ENCODE data around the gene CDH22.

GRCh38 chr20:46216770-46217464 lies 91.4 kb downstream of the CDH22 start:
- no peak for TF ChIP-seq YY1 (IDR thresholded peaks at IDR 0.05; ENCODE audit: low read depth)
- no peak for TF ChIP-seq CREB1 (IDR thresholded peaks at IDR 0.05; ENCODE audit: low read depth)
- TF ChIP-seq FOXM1 (IDR thresholded peaks at IDR 0.05; ENCODE audit: borderline replicate concordance, low read depth): no peak
- no peak for TF ChIP-seq NFIC (IDR thresholded peaks at IDR 0.05)
- no peak for TF ChIP-seq EP300 (IDR thresholded peaks at IDR 0.05; ENCODE audit: borderline replicate concordance)
- no peak for TF ChIP-seq TAF1 (IDR thresholded peaks at IDR 0.05; ENCODE audit: low read depth)
- TF ChIP-seq TCF12 (IDR thresholded peaks at IDR 0.05; ENCODE audit: low read depth): no peak
- TF ChIP-seq REST (IDR thresholded peaks at IDR 0.05; ENCODE audit: low read depth): no peak
- TF ChIP-seq MAX (IDR thresholded peaks at IDR 0.05): no peak
